ENCODE results near the gene CDC16. TPM values are rescaled to one million over a fixed set of nuclear protein-coding genes. Genes with fewer than 3 reads are reported as not detected.
A peak's percentile ranks its signal among the peaks of the same experiment; 100 is the strongest.

The CDC16 gene
- total RNA-seq, 1 experiment from 2014 or later, result 61.1 TPM

- BruUV-seq (replicated peaks), result no TSS peak
- POLR2A ChIA-PET (ENCODE audit: low non-redundant PET), result no interaction called here
- CTCF ChIA-PET, result no interaction called here
- intact Hi-C loops (cut with micrococcal nuclease; ENCODE audit: unreplicated experiment), result no loop called here
- H3K4me3 ChIP-seq (ENCODE audit: low read depth, low read length, poor library complexity, severe bottlenecking), result no peak overlapping the region
- peak; percentile 11 for DNase-seq (ENCODE audit: low spot score)
- no peaks in the 10 kb centered on the region for H3K4me1 ChIP-seq (ENCODE audit: insufficient read depth, low read length, poor library complexity, severe bottlenecking)
- no peak overlapping the region for H3K27ac ChIP-seq (ENCODE audit: low read depth, low read length, poor library complexity, severe bottlenecking)
- H3K9me3 ChIP-seq (ENCODE audit: low read depth, low read length, poor library complexity, severe bottlenecking), result no peaks in the 10 kb centered on the region
- TF ChIP-seq EZH2 (IDR thresholded peaks at IDR 0.05; ENCODE audit: borderline replicate concordance, low read depth, low read length, poor library complexity, severe bottlenecking) (no peak), CTCF (conservative IDR thresholded peaks at IDR 0.05; ENCODE audit: low read depth, low read length) (no peak)
- H3K27me3 ChIP-seq (replicated peaks; ENCODE audit: insufficient read depth, low read depth, low read length, poor library complexity), result no peaks in the 10 kb centered on the region
- H3K36me3 ChIP-seq (ENCODE audit: insufficient read depth, low read length, poor library complexity, severe bottlenecking), result peaks cover 64% of the 10 kb centered on the region
Observed at GRCh38 chr13:114268344-114269280, 33.9 kb downstream of the CDC16 start.

DNA sequence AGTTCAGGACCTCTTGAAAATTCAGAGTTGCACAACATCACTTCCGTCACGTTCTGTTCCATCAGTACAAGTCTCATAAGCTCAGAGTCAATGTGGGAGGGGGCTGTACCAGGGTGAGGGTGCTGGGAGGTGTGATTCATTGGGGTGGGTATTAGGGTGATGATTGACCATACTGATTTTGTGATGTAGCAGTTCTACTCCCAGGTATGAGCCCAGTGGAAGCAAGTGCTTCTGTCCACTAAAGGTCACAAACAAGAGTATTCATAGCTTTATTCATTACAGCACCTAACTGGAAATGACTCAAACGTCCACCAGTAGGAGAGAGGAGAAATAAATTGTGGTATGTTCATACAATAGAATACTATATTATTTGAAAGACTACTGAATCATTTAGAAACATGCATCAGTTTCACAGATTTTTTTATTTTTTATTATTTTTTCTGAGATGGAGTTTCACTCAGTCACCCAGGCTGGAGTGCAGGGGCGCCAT is 34.6 kb downstream of the CDC16 start:
- POLR2A ChIA-PET (ENCODE audit: low non-redundant PET), result no interaction called here
- BruUV-seq (replicated peaks), result no TSS peak
- no peak for TF ChIP-seq EZH2 (IDR thresholded peaks at IDR 0.05; ENCODE audit: borderline replicate concordance, low read depth, low read length, poor library complexity, severe bottlenecking)
- no peak for TF ChIP-seq CTCF (conservative IDR thresholded peaks at IDR 0.05; ENCODE audit: low read depth, low read length)
- Histone ChIP-seq H3K27ac (ENCODE audit: low read depth, low read length, poor library complexity, severe bottlenecking) (no peak overlapping the region), H3K36me3 (ENCODE audit: insufficient read depth, low read length, poor library complexity, severe bottlenecking) (peaks cover 60% of the 10 kb centered on the region), H3K4me3 (ENCODE audit: low read depth, low read length, poor library complexity, severe bottlenecking) (no peak overlapping the region), H3K4me1 (ENCODE audit: insufficient read depth, low read length, poor library complexity, severe bottlenecking) (no peaks in the 10 kb centered on the region), H3K9me3 (ENCODE audit: low read depth, low read length, poor library complexity, severe bottlenecking) (no peaks in the 10 kb centered on the region), H3K27me3 (replicated peaks; ENCODE audit: insufficient read depth, low read depth, low read length, poor library complexity) (no peaks in the 10 kb centered on the region)
- CTCF ChIA-PET, result no interaction called here
- no peak for DNase-seq (ENCODE audit: low spot score)
- intact Hi-C loops (cut with micrococcal nuclease; ENCODE audit: unreplicated experiment), result no loop called here

- Histone ChIP-seq H3K27me3 (replicated peaks; ENCODE audit: insufficient read depth, low read depth, low read length, poor library complexity) (no peaks in the 10 kb centered on the region), H3K9me3 (ENCODE audit: low read depth, low read length, poor library complexity, severe bottlenecking) (no peaks in the 10 kb centered on the region), H3K4me3 (ENCODE audit: low read depth, low read length, poor library complexity, severe bottlenecking) (no peak overlapping the region), H3K4me1 (ENCODE audit: insufficient read depth, low read length, poor library complexity, severe bottlenecking) (no peaks in the 10 kb centered on the region), H3K27ac (ENCODE audit: low read depth, low read length, poor library complexity, severe bottlenecking) (no peak overlapping the region), H3K36me3 (ENCODE audit: insufficient read depth, low read length, poor library complexity, severe bottlenecking) (peaks cover 51% of the 10 kb centered on the region)
- no peak for TF ChIP-seq CTCF (conservative IDR thresholded peaks at IDR 0.05; ENCODE audit: low read depth, low read length)
- no peak for TF ChIP-seq EZH2 (IDR thresholded peaks at IDR 0.05; ENCODE audit: borderline replicate concordance, low read depth, low read length, poor library complexity, severe bottlenecking)
- DNase-seq (ENCODE audit: low spot score), result no peak
- BruUV-seq (replicated peaks), result no TSS peak
- intact Hi-C loops (cut with micrococcal nuclease; ENCODE audit: unreplicated experiment), result no loop called here
- CTCF ChIA-PET, result no interaction called here
- POLR2A ChIA-PET (ENCODE audit: low non-redundant PET), result no interaction called here
Observed at GRCh38 chr13:114272977-114273376, 38.3 kb downstream of the CDC16 start.

All from A673 (cell line).